HEK293 (cell line): ENCODE data around the gene RAET1G.

Experiments
- CTCF ChIP-seq: fragments of 450-650 bp; formaldehyde crosslinking; IDR thresholded peaks from 2 replicates; pipeline ENCODE4 v1.5.1; 2016; ENCODE audit warnings: missing biosample characterization, missing genetic modification characterization
- GLIS1 ChIP-seq: fragments of 450-650 bp; formaldehyde crosslinking; IDR thresholded peaks from 2 replicates; pipeline ENCODE4 v1.5.1; 2016; ENCODE audit warnings: missing biosample characterization, missing genetic modification characterization
- HOXA7 ChIP-seq: sonication (generic); formaldehyde crosslinking; IDR thresholded peaks from 2 replicates; pipeline ENCODE4 v1.8.1; 2022; ENCODE audit warnings: missing genetic modification reagents, borderline replicate concordance
- KLF17 ChIP-seq: fragments of 450-650 bp; formaldehyde crosslinking; IDR thresholded peaks from 2 replicates; pipeline ENCODE4 v1.5.1; 2016; ENCODE audit warnings: missing biosample characterization, missing genetic modification characterization
- ZFHX2 ChIP-seq: fragments of 450-650 bp; formaldehyde crosslinking; conservative IDR thresholded peaks from 2 replicates; pipeline ENCODE4 v1.5.1; 2016; ENCODE audit warnings: missing biosample characterization, missing genetic modification characterization
- ZNF433 ChIP-seq: fragments of 450-650 bp; formaldehyde crosslinking; IDR thresholded peaks from 2 replicates; pipeline ENCODE4 v1.5.1; 2016; ENCODE audit warnings: missing biosample characterization, missing genetic modification characterization, low read depth
- ZNF629 ChIP-seq: fragments of 450-650 bp; formaldehyde crosslinking; IDR thresholded peaks from 2 replicates; pipeline ENCODE4 v1.5.1; 2017; ENCODE audit warnings: missing biosample characterization, missing genetic modification characterization
- ZNF639 ChIP-seq: fragments of 450-650 bp; formaldehyde crosslinking; IDR thresholded peaks from 2 replicates; pipeline ENCODE4 v1.5.1; 2016; ENCODE audit warnings: missing biosample characterization, missing genetic modification characterization
- ZNF747 ChIP-seq: fragments of 450-650 bp; formaldehyde crosslinking; IDR thresholded peaks from 2 replicates; pipeline ENCODE4 v1.5.1; 2016; ENCODE audit warnings: missing biosample characterization, missing genetic modification characterization
- ZNF792 ChIP-seq: fragments of 450-650 bp; formaldehyde crosslinking; IDR thresholded peaks from 2 replicates; pipeline ENCODE4 v1.5.1; 2016; ENCODE audit warnings: missing biosample characterization, missing genetic modification characterization
- ZNF843 ChIP-seq: fragments of 450-650 bp; formaldehyde crosslinking; IDR thresholded peaks from 2 replicates; pipeline ENCODE4 v1.5.1; 2016; ENCODE audit warnings: missing biosample characterization, missing genetic modification characterization
- ZSCAN5A ChIP-seq: fragments of 450-650 bp; formaldehyde crosslinking; IDR thresholded peaks from 2 replicates; pipeline ENCODE4 v1.5.1; 2016; ENCODE audit warnings: missing biosample characterization, missing genetic modification characterization

- TF ChIP-seq ZNF433 (tag by site-specific recombination): no peak
- TF ChIP-seq KLF17: no peak
- TF ChIP-seq ZNF747: no peak
- no peak for TF ChIP-seq CTCF
- TF ChIP-seq ZNF792 (tag by site-specific recombination): no peak
- no peak for TF ChIP-seq HOXA7 (CRISPR knock-in tag)
- no peak for TF ChIP-seq ZNF843
- no peak for TF ChIP-seq ZNF639 (tag by site-specific recombination)
- TF ChIP-seq ZFHX2 (tag by site-specific recombination): no peak
- TF ChIP-seq ZNF629 (tag by site-specific recombination): no peak
- TF ChIP-seq ZSCAN5A (tag by site-specific recombination): no peak
- no peak for TF ChIP-seq GLIS1 (tag by site-specific recombination)
These were observed 17.2 kb upstream of the RAET1G start for GRCh38 chr6:149939909-149940671.
